Esophagus squamous epithelium (tissue), 5 donors: ENCODE data around the gene FAM131B. TPM values are rescaled to one million over a fixed set of nuclear protein-coding genes. Genes with fewer than 3 reads are reported as not detected.
A peak's percentile ranks its signal among the peaks of the same experiment; 100 is the strongest.

Experiments used
- DNase-seq: peaks from one replicate; lab custom pipeline; 2025; lab: John Stamatoyannopoulos, UW
- H3K27ac ChIP-seq, 4 donors: fragments of 200-600 bp; sonication (generic); one replicate each; pipeline ENCODE4 v1.5.1; 2016 to 2019; ENCODE audit warnings: mild to moderate bottlenecking in 1 of 4
- H3K27me3 ChIP-seq, 4 donors: fragments of 200-600 bp; sonication (generic); 1 replicate in 3 of 4; 2 replicates in 1 of 4; pipeline versions ENCODE4 v1.5.1 to v1.6.0; 2017 to 2021; ENCODE audit warnings: antibody characterized with exemption in 1 of 4
- H3K36me3 ChIP-seq, 3 donors: fragments of 200-600 bp; sonication (generic); one replicate each; pipeline ENCODE4 v1.5.1; 2016 to 2019
- H3K4me1 ChIP-seq, 3 donors: fragments of 200-600 bp; sonication (generic); one replicate each; pipeline ENCODE4 v1.5.1; 2017 to 2019
- H3K4me3 ChIP-seq, 4 donors: fragments of 200-600 bp; sonication (generic); 1 replicate in 3 of 4; 2 replicates in 1 of 4; pipeline ENCODE4 v1.5.1; 2016 to 2019; ENCODE audit warnings: mild to moderate bottlenecking in 2 of 4, moderate library complexity in 1 of 4
- H3K9me3 ChIP-seq, 3 donors: fragments of 200-600 bp; sonication (generic); one replicate each; pipeline ENCODE4 v1.5.1; 2016 to 2019
- POLR2A ChIP-seq, 4 donors: fragments of 450-650 bp; IDR thresholded peaks; one replicate each; pipeline ENCODE4 v1.6.1; 2017; ENCODE audit warnings: antibody characterized with exemption in 4 of 4, mild to moderate bottlenecking in 4 of 4, moderate library complexity in 3 of 4
- WGBS, 2 donors: methylation state at CpG; one replicate each; pipeline ENCODE4 v1.1.5; 2018; 5-methylcytosine and 5-hydroxymethylcytosine counted together
- intact Hi-C: fragments of 100-400 bp; cut with DNase I; formaldehyde crosslinking; loops from one replicate; pipeline ENCODE4 v1.15.0; 2022
- total RNA-seq, 4 donors: library from RNA; depleted of rRNA; stranded (reverse); fragments of >200 nt; gene quantifications; one replicate each; pipeline ENCODE4 v1.1.0, GENCODE V29; 2016
- TF ChIP-seq, protein P1 (sequence below), 6 experiments: fragments of 450-650 bp in 4 of 6; fragments of 200-600 bp in 2 of 6; sonication (generic) in 2 of 6; IDR thresholded peaks; one replicate each; pipeline ENCODE4 v1.5.1; 2016 to 2019; ENCODE audit warnings: antibody characterized with exemption in 6 of 6, mild to moderate bottlenecking in 4 of 6, moderate library complexity in 4 of 6
- donor health status: DM: yes; HTN: yes; CAD: no.

The FAM131B gene
- total RNA-seq, 4 donors from 2014 or later: 0.09 to 0.76 (median 0.46) TPM

DNA sequence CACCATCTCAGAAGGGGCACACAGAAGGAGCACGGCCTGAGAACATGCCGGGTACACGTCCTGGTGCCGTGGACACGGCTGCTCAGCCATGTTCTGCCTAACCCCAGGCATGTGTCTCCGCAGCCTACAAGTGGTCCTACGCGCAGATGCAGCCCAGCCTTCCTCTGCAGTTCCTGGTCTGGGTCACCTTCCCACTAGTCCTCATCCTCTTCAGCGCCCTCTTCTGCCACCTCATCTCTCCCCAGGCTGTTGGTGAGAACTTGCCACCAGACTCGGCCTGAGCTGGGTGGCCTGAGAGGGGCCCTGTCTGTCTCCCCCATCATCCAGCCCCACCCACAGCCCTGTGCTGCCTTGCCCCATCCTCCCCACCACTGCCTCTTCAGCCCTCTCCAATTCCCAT, 41.3 kb downstream of the FAM131B start:
- intact Hi-C loops: no loop called here

DNA sequence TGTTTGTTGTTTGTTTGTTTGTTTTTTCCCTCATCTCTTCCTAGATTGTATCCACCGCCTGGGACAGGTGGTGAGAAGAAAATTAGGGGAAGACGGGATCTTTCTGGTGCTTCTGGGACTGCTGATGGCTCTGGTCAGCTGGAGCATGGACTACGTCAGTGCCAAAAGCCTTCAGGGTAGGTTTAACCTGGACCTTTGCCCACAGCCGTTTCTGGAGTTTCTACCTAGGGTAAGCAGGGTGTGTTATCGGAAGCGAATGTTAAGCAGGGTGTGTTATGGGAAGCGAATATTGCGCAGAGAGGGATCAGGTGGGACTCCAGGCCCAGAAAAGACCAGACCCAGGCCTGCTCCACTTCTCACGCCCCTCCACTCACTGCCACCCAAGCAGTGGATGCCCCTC, 41.9 kb downstream of the FAM131B start:
- no peak for DNase-seq
- TF ChIP-seq POLR2A (IDR thresholded peaks at IDR 0.05): no peak
- TF ChIP-seq, protein P1, sequence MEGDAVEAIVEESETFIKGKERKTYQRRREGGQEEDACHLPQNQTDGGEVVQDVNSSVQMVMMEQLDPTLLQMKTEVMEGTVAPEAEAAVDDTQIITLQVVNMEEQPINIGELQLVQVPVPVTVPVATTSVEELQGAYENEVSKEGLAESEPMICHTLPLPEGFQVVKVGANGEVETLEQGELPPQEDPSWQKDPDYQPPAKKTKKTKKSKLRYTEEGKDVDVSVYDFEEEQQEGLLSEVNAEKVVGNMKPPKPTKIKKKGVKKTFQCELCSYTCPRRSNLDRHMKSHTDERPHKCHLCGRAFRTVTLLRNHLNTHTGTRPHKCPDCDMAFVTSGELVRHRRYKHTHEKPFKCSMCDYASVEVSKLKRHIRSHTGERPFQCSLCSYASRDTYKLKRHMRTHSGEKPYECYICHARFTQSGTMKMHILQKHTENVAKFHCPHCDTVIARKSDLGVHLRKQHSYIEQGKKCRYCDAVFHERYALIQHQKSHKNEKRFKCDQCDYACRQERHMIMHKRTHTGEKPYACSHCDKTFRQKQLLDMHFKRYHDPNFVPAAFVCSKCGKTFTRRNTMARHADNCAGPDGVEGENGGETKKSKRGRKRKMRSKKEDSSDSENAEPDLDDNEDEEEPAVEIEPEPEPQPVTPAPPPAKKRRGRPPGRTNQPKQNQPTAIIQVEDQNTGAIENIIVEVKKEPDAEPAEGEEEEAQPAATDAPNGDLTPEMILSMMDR (IDR thresholded peaks at IDR 0.05): no peak
- intact Hi-C loops: no loop called here
- Histone ChIP-seq H3K27ac (no peak overlapping the region), H3K36me3 (no peaks in the 10 kb centered on the region), H3K27me3 (no peaks in the 10 kb centered on the region), H3K9me3 (no peaks in the 10 kb centered on the region), H3K4me1 (peaks cover 6 to 39% (median 12%) of the 10 kb centered on the region in 3 donors), H3K4me3 (no peak overlapping the region)
- 68 to 84% methylated on average over 6 to 9 of the region's 9 CpGs for WGBS, 2 donors

More for the DNA sequence above, 41.3 kb downstream of the FAM131B start:
- Histone ChIP-seq H3K4me1 (peaks cover 6 to 39% (median 12%) of the 10 kb centered on the region in 3 donors), H3K4me3 (no peak overlapping the region), H3K36me3 (no peaks in the 10 kb centered on the region), H3K9me3 (no peaks in the 10 kb centered on the region), H3K27ac (no peak overlapping the region), H3K27me3 (no peaks in the 10 kb centered on the region)
- DNase-seq: no peak
- WGBS, 2 donors: 95 to 97% methylated on average over 5 to 10 of the region's 10 CpGs
- TF ChIP-seq, protein P1 (IDR thresholded peaks at IDR 0.05): no peak
- no peak for TF ChIP-seq POLR2A (IDR thresholded peaks at IDR 0.05)

DNA sequence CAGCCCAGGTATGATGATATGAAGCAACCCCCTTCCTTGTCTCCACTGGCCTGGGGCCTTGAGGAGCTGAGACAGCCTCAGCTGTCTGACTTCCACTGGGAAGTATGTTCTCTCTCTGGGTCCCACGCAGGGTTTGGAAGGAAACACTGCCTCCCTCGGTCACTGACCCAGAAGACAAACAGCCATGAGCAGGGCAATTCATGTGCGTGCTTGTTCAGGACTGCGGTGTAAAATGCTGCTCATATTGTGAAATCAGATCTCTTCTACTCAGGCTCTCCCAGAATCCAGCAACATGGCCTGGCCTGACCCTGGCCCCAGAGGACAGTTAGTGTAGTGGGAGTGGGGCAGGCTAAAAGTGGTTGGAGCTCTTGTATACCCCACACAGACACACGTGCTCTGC, 43.9 kb downstream of the FAM131B start:
- WGBS, 2 donors: 40 to 60% methylated on average over 1 of the region's 5 CpGs
- Histone ChIP-seq H3K4me1 (peaks cover 6 to 39% (median 12%) of the 10 kb centered on the region in 3 donors), H3K9me3 (no peaks in the 10 kb centered on the region), H3K36me3 (no peaks in the 10 kb centered on the region), H3K27me3 (no peaks in the 10 kb centered on the region), H3K4me3 (no peak overlapping the region), H3K27ac (peak overlapping the region; percentile 47 to 76 (median 70))
- no peak for DNase-seq
- no peak for TF ChIP-seq POLR2A (IDR thresholded peaks at IDR 0.05)
- TF ChIP-seq, protein P1 (IDR thresholded peaks at IDR 0.05): peak in 2 of 6 experiments; percentile 16 to 31
- intact Hi-C loops: no loop called here

DNA sequence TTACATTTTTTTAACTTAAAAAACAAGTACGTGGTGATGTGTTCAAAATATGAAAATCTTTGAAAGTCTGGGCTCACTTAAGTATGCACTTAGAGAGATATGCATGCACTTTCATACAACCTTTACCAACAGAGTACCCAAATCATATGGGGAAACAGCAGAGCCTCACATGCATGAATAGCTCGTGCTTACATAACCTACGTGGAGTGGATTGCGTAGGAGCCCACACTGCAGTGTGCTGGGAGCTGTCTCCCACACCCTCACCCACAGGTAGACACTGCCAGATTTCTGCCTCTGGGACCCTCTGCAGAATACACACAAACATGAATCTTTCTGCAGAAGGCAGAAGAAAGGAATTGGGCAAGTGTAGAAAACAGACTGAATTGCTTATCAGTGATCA, 46.0 kb downstream of the FAM131B start:
- TF ChIP-seq, protein P1 (IDR thresholded peaks at IDR 0.05): no peak
- no peak for TF ChIP-seq POLR2A (IDR thresholded peaks at IDR 0.05)
- intact Hi-C loops: no loop called here

DNA sequence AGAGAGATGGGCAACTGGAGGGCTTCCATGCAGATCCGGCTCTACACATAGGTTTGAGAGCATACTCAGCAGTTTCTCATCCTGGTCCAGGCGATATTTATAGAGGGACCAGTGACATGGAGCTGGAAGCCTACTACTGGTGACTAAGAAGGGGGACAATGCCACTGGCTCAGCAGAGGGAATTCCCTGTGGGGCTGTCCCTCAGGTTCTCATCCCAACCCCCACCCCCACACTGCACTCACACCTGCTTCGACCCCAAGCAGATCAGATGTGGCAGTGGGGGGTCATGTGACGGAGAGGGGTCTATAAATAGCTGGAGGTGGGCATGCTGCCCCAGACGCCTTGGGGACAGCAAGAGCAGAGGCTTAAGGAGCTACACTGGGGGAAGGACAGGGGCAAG, 46.7 kb downstream of the FAM131B start, which contains the start of gene CLCN1:
Gene CLCN1 (plus strand): TSS at position 336 of the 400 bp plus-strand sequence. CDS start 102 bp downstream, outside the sequence.
- Histone ChIP-seq H3K27me3 (no peaks in the 10 kb centered on the region), H3K36me3 (no peaks in the 10 kb centered on the region), H3K4me3 (no peak within 1 kb of the TSS), H3K4me1 (peaks cover 6 to 25% (median 12%) of the 10 kb centered on the region in 3 donors), H3K27ac (no peak within 1 kb of the TSS), H3K9me3 (no peaks in the 10 kb centered on the region)
- DNase-seq: no peak
- no peak for TF ChIP-seq POLR2A (IDR thresholded peaks at IDR 0.05)
- TF ChIP-seq, protein P1 (IDR thresholded peaks at IDR 0.05): no peak
- WGBS, 2 donors: 81 to 89% methylated on average over 5 of the region's 5 CpGs
- intact Hi-C loops: no loop called here

More for the DNA sequence above, 46.0 kb downstream of the FAM131B start:
- Histone ChIP-seq H3K4me1 (peaks cover 6 to 32% (median 12%) of the 10 kb centered on the region in 3 donors), H3K36me3 (no peaks in the 10 kb centered on the region), H3K27ac (no peak overlapping the region), H3K9me3 (no peaks in the 10 kb centered on the region), H3K27me3 (no peaks in the 10 kb centered on the region), H3K4me3 (no peak overlapping the region)
- 76 to 81% methylated on average over 4 of the region's 4 CpGs for WGBS, 2 donors
- DNase-seq: no peak
